DMS53 treated with DMSO at 0.1 percent for 48 hours (cell line): ENCODE measurements around the gene MED28.
A peak's percentile ranks its signal among the peaks of the same experiment; 100 is the strongest.
"Not testable (repeated sequence)": the region's sequence is repeated elsewhere in the genome, so short reads cannot be mapped to it uniquely, and the experiment has no call there.

ENCODE experiments used
- DNase-seq: peaks from one replicate; lab custom pipeline; 2025; ENCODE audit not compliant: unreplicated experiment; lab: John Stamatoyannopoulos, UW

MED28 gene

DNA sequence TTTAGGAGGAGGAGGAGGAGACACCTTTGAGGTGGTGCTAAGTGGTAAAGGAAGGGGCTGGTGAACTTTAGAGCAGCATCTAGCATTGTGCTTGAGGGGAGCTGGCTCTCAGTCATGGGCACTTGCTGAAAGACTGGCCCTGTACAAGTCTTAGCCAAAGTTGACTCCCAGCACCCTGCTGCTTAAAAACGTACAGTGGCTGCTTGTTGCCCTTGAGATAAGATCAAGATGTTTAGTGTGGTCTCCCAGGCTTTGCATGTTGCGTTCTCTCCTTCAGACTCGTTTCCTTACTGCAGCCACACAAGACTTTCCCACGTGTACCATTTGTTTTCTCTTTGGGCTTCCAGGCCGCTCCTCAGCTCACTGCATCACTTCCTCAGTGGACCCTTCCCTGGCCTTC is 1.8 kb downstream of the MED28 start:
- DNase-seq: no peak

DNA sequence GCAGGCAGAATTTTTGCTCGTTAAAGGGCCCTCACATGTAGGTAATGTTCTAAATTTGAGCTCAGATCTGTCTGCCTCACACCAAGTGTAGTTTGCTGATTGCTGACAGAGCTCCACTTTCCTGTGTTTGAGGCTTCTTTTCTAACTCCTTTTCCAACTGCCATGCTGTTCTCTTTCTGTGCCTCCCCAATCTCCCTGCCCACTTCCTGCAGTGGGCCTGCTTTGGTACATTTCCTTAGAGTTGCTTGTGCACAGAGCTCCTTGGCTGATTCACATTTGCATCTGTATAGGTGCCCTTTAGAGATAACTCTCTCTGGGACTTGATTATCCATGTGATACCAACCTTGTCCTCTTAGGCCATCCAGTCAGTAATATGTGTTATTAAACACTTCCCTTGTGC is 4.5 kb downstream of the MED28 start:
- no peak for DNase-seq

DNA sequence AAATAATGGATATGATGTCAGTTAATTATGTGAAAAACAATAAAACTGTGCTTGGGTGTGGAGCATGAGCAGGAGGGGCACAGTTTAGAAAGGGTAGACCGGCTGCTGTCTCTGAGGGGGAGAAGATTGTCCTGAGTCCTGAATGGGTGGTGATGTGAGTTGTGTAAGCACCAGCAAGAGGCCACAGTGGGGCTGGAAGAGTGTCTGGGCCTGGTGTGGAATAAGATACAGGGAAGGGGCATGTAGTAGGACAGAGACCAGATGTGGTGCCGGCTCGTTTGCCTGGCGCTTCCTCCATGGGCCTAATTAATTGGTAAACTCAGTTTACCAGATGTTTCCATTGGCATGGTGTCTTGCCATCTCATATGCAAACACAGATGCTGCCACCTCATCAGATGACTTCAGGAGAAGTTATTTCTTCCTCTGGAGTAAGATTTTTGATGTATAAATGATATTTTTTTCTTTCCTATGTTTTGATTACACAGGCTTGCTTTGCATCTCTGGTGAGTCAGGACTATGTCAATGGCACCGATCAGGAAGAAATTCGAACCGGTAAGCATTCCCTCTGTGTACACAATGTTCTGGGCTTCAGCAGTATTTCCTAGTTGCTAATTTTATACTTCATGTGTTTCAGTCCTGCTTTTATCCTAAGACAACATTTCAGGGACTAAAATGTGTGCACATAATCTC is 5.1 kb downstream of the MED28 start:
- no peak for DNase-seq

DNA sequence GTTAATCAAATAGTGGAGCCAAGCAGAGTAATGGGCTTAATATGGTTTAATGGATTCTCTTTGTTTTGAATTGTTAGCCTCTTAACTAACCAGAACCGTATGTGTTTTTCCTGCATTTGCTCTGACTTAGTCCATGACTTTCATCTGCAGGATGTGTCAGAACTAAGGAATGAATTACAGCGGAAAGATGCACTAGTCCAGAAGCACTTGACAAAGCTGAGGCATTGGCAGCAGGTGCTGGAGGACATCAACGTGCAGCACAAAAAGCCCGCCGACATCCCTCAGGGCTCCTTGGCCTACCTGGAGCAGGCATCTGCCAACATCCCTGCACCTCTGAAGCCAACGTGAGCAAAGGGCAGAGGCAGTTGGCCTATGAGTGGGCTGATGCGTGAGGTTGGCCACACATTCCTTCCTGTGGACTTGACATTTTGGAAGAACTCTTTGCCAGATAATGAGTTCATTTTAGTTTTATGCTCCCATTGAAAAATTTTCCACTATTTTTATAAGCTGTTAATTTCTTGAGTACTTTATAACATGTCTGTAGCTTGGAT is 9.1 kb downstream of the MED28 start:
- DNase-seq: no peak

DNA sequence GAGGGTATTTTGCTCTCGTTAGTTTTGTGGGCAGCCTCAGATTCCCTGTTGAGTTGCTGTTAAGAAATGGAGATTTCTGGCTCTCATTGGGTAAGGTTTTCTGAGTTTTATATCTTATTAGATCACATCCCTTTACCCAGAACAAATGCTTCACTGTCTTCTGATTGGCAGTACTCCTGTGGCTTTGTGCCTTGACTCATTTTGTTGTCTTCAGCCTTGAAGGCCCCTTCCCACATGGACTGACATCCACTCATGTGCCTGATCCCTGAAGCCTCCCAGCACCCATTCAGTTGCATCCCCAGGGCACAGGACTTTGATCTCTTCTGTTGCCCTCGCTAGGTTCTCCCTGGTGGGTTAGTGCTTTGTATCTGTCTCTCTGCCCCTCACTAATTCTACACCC is 10.4 kb downstream of the MED28 start:
- DNase-seq: no peak

DNA sequence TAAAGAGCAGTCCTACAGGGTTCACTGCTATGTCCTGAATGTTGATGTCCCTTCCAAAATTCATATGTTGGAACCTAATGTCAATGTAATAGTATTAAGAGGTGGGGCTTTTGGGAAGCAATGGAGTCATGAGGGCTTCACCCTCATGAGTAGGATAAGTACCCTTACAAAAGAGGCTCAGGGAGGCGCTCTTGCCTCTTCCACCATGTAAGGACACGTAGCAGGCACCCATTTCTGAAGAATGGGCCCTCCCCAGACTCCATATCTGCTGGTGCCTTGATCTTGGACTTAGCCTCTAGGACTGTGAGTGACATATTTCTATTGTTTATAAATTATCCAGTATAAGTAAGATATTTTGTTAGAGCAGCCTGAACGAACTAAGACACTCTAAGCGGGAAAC is 15.8 kb downstream of the MED28 start:
- no peak for DNase-seq

DNA sequence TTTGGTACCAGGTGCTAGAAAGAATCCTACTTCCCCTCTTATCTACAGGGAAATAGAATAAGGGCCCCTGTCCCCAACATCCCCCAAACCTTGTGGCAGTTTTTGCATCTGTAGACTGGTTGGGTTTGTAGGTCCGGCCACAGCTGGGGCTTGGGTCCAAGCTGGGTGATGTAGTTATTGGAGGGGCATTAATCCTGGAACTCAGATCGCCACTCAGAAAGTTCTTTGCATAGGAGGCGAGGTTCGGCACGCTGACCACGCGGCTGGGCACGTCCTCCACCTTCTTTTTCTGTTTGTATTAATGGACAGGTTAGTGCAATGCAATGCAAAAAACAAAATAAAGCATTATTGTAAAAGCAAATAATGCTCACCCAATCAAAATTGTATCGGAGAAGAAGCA is 19.2 kb downstream of the MED28 start:
- DNase-seq: no peak

DNA sequence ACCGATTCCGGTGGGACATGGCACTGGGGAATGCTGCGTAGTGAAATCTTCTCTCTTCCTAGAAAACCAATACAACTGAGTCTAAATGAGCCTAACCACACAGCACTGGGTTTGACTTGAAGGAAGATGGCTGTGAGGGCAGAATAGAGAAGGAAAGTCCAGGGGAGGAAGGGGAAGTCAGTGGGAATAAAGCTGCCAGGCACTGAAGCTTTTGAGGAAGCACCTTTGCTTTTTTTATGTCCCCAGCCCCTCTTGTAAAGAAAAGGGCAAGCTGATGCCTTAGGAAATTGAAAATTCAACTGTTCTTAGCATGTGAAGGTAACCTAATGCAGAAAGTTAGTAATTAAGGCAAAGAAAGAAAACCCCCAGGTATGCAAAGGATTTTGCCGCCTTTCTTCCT is 20.6 kb downstream of the MED28 start:
- DNase-seq: no peak

DNA sequence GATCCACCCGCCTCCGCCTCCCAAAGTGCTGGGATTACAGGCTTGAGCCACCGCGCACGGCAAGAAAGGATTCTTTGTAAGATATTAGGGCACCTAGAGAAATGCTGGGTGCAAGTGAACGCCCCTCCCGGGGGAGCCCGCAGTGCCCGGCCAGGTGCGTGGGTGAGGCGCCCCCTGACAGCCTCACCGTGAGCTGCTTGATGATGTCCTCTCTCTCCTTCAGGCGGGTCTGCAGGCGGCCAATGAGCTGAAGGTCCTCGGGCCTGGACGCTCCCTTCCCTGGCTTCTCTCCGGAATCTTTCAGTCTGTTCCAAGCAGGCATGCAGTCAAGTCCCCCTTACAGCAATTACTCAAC is 21.9 kb downstream of the MED28 start:
- DNase-seq: no peak

DNA sequence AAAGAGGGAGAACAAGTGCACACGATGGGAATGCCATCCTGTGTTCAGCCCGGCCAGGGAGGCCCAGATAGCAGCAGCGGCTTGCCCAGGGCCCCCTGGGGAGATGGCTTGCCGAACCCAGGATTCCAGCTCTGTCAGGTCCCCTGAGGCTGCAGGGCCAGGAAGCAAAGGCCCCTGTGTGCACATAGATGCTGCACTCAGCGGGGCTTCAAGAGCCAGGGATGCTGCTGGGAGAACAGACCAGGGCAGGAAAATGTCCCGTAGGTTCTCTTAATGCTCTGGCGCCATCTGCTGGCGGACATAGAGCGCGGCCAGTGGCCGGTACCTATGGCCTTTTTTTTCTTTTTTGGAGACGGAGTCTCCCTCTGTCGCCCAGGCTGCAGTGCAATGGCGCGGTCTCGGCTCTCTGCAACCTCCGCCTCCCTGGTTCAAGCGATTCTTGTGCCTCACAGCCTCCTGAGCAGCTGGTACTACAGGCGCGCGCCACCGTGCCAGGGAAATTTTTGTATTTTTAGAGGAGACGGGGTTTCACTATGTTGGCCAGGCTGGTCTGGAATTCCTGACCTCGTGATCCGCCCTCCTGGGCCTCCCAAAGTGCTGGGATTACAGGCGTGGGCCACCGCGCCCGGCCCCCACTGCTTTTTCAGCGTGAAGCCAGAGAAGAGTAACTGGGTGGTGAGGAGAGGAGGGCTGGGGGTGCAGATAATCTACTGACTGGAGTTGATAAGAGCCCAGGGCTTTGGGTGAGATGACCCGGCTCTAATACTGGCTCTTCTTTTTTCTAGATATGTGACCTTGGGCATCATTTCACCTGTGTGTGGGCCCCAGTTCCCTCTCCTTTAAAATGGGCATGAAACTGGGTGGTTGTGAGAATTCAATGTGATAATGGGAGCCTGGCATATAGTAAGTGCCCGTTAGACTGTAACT is 22.5 kb downstream of the MED28 start:
- DNase-seq: peak; percentile 80

DNA sequence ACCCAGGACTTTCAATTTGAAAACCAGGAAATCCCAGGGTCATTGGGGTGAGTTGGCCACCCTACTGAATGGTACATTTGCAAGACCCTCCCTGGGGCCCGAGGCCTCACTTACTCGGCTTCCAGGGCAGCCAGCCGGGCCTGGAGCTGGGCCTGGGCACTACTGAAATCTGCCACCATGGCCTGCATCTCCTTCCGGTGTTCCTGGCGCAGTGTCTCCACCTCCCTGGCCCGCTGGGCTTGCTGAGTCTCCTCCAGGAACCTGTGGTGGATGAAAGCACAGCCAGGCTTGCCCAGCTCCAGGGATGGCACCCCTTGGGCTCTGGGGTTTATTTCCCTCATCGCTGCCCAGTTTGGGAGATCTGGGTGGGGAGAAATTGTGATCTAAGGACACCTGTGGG is 24.7 kb downstream of the MED28 start:
- no peak for DNase-seq

DNA sequence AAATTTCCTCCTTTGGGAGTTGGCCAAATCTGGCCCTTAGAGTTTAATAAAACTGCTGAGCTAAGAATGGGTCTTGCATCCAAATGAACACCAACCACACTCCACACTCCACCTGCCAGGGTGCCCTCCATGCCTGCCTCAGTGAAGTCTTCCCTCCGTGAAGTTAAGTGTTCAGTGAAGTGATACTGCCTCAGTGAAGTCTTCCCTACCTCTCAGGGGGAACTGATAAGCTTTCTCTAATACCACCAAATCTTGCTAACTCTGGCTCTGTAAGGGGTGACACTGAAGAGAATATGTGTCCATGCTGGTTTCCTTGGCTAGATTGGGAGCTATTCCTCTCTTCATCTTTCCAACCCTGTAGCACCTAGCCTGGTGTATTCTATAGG is 27.9 kb downstream of the MED28 start:
- no peak for DNase-seq

DNA sequence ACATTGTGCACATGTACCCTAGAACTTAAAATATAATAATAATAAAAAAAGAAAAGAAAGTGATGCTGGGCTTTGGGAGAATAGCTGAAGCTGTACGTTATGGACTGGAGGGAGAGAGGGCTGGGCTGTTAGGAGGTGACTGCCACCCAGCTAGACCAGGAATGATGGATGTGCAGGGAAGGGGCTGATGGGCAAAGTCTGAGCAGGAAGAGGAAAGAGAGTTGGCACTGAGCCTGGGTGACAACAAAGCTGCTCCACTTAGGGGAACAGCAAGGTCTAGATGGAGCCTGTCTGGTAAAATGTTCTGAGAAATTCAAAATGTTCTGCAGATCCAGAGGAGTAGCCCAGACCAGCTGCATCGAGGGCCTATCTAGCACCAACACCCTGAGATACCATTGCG is 32.3 kb downstream of the MED28 start:
- DNase-seq: no peak

DNA sequence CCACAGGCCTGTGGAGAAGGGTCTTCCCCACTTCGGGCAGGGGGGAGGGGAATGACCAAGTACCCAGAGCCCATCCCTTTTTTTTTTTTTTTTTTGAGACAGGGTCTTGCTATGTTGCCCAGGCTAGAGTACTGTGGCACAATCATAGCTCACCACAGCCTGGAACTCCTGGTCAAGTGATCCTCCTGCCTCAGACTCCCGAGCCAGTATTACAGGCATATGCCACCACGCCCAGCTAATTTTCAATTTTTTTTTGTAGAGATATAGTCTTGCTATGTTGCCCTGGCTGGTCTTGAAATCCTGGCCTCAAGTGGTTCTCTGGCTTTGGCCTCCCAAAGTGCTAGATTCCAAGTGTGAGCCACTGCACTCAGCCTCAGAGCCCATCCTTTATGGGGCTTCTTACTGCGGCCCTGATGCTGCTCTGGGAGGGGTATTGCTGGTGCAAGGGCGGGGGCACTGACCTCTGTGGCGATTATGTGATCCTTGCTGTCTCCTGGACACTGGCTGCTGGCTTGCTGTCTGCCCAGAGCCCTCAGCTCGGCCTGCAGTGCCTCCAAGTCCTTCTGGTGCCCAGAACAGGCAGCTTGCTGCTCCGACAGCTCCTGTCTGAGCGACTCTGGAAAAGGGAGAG is 32.9 kb downstream of the MED28 start:
- DNase-seq: no peak

DNA sequence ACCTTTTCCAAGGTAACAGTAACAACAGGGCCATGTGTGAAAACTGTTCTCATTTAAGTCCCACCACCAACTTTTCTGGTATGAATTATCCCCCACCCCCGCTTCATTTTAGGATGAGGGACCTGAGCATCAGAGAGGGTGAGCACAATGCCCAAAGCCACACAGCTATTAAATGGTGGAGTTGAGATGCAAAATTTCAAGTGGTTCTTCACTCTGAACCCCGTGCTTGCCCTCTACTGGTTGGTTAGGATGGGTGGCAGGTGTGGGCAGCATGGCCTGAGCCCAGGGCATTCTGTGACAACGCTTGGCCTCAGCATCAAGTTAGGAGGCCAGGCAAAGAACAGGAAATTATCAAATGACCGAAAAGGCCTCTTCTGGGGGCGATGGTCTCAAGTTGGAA is 33.5 kb downstream of the MED28 start:
- DNase-seq: no peak

DNA sequence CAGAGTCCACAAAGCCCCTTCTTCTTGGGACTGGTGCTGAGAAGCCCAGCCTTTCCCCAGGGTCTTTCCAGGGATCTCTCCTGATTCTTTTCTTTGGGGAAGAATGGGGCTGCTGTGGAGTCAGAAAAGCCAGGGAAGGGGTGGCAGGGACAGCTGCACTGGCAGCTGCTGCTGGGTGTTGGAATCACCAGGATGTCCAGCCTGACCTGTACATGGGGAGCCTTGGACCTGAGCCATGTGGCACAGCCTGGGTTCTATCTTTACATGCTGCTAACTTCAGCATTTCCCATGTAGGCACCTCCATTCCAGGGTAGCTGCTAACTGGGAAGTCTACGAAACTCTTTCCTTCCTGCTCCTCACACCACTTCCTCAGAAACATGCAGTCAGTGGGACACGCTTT is 36.0 kb downstream of the MED28 start:
- no peak for DNase-seq

DNA sequence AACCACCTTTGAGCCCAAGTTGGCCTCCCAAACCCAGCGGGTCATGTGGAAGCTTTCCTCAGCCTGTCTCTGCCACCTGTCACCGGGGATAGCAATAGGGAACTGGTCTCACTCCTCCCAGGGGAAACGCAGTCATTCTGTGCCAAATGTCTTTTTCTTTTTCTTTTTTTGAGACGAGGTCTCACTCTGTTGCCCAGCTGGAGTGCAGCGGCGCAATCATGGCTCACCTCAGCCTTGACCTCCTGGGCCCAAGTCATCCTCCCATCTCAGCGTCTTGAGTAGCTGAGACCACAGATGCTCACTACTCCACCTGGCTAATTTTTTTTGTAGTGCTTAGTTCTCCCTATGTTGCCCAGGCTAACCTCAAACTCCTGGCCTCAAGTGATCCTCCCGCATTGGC is 40.3 kb downstream of the MED28 start:
- DNase-seq: no peak

DNA sequence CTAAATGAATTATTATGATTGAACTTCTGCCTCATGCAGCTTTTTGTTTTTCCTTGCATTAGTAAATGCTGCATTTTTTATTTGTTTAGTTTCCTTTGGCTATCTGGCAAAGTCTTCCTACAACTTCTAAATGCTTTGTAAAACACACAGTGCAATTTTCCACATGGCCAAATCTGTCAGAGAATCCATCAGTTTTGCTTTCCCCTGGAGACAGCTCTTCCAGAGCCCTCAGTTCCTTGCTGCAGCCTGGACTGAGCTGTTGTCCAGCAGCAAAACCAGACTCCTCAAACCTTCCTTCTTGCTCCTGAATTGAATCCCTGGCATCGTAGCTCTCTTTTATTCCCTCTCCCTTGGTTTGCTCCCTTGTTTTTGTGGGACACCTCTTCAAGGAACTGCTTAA is 42.6 kb downstream of the MED28 start:
- no peak for DNase-seq

DNA sequence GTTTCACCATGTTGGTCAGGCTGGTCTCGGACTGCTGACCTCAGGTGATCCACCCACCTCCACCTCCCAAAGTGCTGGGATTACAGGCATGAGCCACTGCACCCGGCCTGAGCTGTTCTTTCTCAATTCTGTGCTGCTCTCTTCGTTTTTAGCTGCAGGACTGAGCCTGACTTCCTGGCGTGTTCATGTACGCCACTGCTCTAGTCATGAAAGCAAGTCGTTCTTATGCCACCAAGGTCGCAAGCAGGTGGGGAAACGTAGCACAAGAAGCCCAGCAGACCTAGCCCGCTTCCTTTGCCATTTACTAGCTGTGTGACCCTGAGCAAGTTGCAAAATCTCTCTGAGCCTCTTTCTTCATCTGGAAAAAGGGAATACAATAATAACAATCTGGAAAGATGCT is 43.4 kb downstream of the MED28 start:
- DNase-seq: no peak

DNA sequence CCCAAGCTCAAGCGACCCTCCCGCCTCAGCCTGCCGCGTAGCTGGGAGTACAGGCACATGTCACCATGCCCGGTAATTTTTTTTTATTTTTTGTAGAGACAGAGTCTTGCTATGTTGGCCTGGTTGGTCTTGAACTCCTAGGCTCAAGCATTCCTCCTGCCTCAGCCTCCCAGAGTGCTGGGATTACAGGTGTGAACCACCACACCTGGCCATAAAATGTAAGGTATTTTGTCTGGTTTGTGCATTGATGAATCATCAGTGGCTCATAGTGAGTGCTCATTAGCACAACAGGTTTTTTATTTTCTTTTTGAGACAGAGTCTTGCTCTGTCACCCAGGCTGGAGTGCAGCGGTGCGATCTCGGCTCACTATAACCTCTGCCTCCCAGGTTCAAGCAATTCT is 44.8 kb downstream of the MED28 start:
- DNase-seq: not testable (repeated sequence)

DNA sequence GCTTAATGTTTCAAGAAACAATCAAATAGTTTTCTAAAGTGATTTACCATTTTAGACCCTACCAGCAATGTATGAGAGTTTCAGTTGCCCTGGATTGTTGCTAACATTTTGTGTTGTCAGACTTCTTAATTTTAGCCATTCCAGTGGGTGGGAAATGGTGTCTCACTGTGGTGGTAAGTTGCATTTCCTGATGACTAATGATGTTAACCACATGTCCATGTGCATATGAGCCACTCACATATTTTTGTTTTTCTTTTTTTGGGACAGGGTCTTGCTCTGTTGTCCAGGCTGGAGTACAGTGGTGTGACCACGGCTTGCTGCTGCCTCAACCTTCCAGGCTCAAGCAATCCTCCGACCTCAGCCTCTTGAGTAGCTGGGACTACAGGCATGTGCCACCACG is 48.3 kb downstream of the MED28 start:
- DNase-seq: no peak

DNA sequence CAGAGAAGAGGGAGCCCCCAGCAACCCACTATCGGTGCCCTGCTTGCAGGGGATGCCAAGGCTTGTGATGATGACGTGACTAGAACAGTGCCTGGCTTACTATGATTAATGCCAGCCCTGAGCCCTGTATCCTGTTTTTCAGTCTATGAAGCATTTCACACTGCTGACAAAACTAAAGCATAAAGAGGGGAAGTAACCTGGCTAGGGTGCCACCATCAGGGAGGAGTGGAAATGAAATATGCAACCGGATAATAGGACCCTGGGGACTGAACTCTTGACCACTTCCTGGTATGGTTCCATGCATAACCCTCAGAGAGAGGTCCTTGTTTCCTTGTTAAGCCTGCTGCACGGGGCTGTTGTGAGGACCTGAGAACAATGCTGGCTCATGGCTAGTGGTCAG is 50.3 kb downstream of the MED28 start:
- DNase-seq: no peak
